ENCODE results near the gene FHAD1. TPM values are rescaled to one million over a fixed set of nuclear protein-coding genes. Genes with fewer than 3 reads are reported as not detected.
A peak's percentile ranks its signal among the peaks of the same experiment; 100 is the strongest.

Gene FHAD1
- total RNA-seq, 1 donor from 2014 or later, result 1.7 TPM

DNA sequence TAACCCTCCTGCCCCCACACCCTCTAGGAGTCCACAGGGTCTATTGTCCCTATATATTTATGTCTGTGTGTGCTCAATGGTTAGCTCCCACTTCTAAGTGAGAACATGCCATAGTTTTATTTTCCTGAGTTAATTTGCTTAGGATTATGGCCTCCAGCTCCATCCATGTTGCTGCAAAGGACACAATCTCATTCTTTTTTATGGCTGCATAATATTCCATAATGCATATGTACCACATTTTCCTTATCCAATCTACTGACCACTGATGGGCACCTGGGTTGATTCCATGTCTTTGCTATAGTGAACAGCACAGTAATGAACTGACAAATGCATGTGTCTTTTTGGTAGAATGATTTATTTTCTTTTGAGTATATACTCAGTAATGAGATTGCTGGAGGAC lies 13.3 kb upstream of the FHAD1 start:
- no peak overlapping the region for H3K4me3 Mint-ChIP-seq
- H3K9me3 Mint-ChIP-seq, result no peaks in the 10 kb centered on the region
- TF ChIP-seq, protein P1, sequence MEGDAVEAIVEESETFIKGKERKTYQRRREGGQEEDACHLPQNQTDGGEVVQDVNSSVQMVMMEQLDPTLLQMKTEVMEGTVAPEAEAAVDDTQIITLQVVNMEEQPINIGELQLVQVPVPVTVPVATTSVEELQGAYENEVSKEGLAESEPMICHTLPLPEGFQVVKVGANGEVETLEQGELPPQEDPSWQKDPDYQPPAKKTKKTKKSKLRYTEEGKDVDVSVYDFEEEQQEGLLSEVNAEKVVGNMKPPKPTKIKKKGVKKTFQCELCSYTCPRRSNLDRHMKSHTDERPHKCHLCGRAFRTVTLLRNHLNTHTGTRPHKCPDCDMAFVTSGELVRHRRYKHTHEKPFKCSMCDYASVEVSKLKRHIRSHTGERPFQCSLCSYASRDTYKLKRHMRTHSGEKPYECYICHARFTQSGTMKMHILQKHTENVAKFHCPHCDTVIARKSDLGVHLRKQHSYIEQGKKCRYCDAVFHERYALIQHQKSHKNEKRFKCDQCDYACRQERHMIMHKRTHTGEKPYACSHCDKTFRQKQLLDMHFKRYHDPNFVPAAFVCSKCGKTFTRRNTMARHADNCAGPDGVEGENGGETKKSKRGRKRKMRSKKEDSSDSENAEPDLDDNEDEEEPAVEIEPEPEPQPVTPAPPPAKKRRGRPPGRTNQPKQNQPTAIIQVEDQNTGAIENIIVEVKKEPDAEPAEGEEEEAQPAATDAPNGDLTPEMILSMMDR (conservative IDR thresholded peaks at IDR 0.05), result no peak
- no peaks in the 10 kb centered on the region for H3K36me3 Mint-ChIP-seq (ENCODE audit: low read depth)
- H3K27ac Mint-ChIP-seq (ENCODE audit: unreplicated experiment), result no peak overlapping the region
- H3K27me3 Mint-ChIP-seq (ENCODE audit: low read depth), result no peaks in the 10 kb centered on the region
- H3K4me1 Mint-ChIP-seq, result peaks cover 11% of the 10 kb centered on the region
- DNase-seq (ENCODE audit: low read depth, low spot score), result no peak

DNA sequence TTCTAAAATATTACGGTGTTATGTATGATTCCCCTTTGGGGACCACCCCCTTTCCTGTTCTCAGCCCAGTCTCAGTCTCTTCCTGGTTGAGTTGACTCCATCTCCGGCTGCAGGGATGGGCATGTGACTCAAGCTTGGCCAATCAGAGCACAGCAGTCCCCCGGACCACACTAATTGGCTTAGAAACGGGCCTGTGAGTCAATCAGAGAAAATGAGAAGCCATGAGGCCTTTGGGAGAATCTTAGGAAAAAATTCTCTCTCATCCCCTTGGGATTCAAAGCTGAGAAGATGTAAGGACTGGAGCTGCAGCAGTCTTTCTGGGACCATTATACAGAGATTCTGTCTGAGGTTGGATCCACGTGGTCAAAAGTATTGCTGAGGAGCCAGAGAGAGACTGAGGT lies 10.7 kb upstream of the FHAD1 start:
- H3K4me1 Mint-ChIP-seq, result peaks cover 11% of the 10 kb centered on the region
- no peaks in the 10 kb centered on the region for H3K9me3 Mint-ChIP-seq
- TF ChIP-seq, protein P1 (conservative IDR thresholded peaks at IDR 0.05), result no peak
- no peaks in the 10 kb centered on the region for H3K27me3 Mint-ChIP-seq (ENCODE audit: low read depth)
- H3K36me3 Mint-ChIP-seq (ENCODE audit: low read depth), result no peaks in the 10 kb centered on the region
- no peak for DNase-seq (ENCODE audit: low read depth, low spot score)
- H3K27ac Mint-ChIP-seq (ENCODE audit: unreplicated experiment), result peak overlapping the region; percentile 43
- no peak overlapping the region for H3K4me3 Mint-ChIP-seq

DNA sequence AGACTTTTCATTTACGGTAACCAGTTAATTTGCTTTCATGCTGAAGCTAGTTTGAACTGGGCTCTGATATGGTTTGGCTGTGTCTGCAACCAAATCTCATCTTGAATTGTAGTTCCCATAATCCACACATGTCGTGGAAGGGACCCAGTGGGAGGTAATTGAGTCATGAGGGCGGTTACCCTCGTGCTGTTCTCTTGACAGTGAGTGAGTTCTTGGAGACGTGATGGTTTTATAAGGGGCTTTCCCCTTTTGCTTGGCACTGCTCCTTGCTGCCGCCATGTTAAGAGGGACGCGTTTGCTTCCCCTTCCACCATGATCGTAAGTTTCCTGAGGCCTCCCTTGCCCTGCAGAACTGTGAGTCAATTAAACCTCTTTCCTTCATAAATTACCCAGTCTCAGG lies 10.3 kb upstream of the FHAD1 start:
- Mint-ChIP-seq H3K4me1 (peaks cover 11% of the 10 kb centered on the region), H3K27ac (ENCODE audit: unreplicated experiment) (peak overlapping the region; percentile 43), H3K4me3 (no peak overlapping the region), H3K9me3 (no peaks in the 10 kb centered on the region), H3K36me3 (ENCODE audit: low read depth) (no peaks in the 10 kb centered on the region), H3K27me3 (ENCODE audit: low read depth) (no peaks in the 10 kb centered on the region)
- DNase-seq (ENCODE audit: low read depth, low spot score), result no peak
- TF ChIP-seq, protein P1 (conservative IDR thresholded peaks at IDR 0.05), result no peak

DNA sequence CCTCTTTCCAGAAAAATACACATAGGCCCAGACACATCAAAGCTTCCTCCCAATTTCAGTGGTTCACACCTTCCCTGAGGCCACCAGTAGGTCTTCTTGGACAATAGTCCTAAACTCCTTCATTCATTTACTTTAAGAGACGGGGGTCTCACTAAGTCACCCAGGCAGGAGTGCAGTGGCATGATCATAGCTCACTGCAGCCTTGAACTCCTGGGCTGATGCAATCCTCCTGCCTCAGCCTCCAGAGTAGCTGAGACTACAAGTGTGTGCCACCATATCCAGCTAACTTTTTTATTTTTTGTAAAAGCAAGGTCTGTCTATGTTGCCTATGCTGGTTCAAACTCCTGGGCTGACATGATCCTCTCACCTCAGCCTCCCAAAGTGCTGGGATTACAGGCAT lies 8.2 kb upstream of the FHAD1 start:
- no peak for DNase-seq (ENCODE audit: low read depth, low spot score)
- Mint-ChIP-seq H3K4me3 (no peak overlapping the region), H3K27ac (ENCODE audit: unreplicated experiment) (no peak overlapping the region), H3K9me3 (no peaks in the 10 kb centered on the region), H3K4me1 (peaks cover 17% of the 10 kb centered on the region), H3K36me3 (ENCODE audit: low read depth) (no peaks in the 10 kb centered on the region), H3K27me3 (ENCODE audit: low read depth) (no peaks in the 10 kb centered on the region)
- TF ChIP-seq, protein P1 (conservative IDR thresholded peaks at IDR 0.05), result no peak

DNA sequence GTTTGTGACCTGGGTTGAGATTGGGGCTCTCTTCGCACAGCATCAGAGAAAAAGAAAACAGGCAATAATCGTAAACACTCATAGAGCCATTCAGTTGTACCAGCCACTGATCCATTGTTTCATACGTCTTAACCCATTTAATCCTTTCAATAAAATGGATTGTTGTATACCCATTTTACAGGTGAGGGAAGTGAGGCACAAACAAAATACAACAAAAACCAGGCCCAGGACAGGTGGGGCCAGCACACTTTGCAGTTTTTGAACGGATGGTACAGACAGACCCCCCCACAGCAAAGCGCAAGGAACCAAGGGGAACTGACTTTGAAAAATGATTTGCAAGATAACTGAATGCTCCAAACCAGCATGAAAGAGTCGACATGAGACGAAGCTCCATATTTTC lies 4.3 kb upstream of the FHAD1 start:
- H3K4me3 Mint-ChIP-seq, result no peak overlapping the region

More for the DNA sequence above, 4.3 kb upstream of the FHAD1 start:
- no peak for DNase-seq (ENCODE audit: low read depth, low spot score)
- H3K27me3 Mint-ChIP-seq (ENCODE audit: low read depth), result no peaks in the 10 kb centered on the region
- H3K9me3 Mint-ChIP-seq, result peaks cover 2% of the 10 kb centered on the region
- H3K4me1 Mint-ChIP-seq, result peaks cover 35% of the 10 kb centered on the region
- TF ChIP-seq, protein P1 (conservative IDR thresholded peaks at IDR 0.05), result no peak
- H3K36me3 Mint-ChIP-seq (ENCODE audit: low read depth), result no peaks in the 10 kb centered on the region
- H3K27ac Mint-ChIP-seq (ENCODE audit: unreplicated experiment), result no peak overlapping the region
